ENCODE measurements around the gene CRISP1. TPM values are rescaled to one million over a fixed set of nuclear protein-coding genes. Genes with fewer than 3 reads are reported as not detected.
A peak's percentile ranks its signal among the peaks of the same experiment; 100 is the strongest.

The CRISP1 gene
- total RNA-seq, 6 experiments from 2014 or later: not detected

DNA sequence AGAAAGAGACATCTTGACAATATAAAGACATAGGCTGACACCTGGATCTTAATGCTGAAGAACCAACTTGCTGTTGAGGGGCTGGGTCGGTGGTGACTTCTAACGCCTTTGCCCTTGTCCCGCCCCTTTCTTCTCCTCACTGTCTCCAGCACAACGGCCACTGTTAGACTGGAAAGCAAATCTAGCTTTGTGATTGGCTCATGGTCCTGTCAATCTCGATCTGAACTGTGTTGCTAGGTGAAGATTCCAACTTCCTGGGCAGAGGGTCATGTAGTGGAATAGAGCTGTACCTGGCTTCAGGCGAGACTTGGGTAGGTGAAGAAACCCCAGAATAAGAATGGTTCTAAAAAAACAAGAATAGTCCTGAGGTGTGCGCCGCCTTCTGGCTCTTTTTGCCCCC, 79.2 kb downstream of the CRISP1 start, which contains the start of gene PGK2:
TSS of gene PGK2 (minus strand) at position 110 of the 400 bp plus-strand sequence. CDS start at position 12, 98 bp downstream.
- Histone ChIP-seq H3K27ac (no peak within 1 kb of the TSS), H3K9me3 (no peaks in the 10 kb centered on the region), H3K4me1 (peaks cover 0 to 8% (median 0%) of the 10 kb centered on the region in 4 donors), H3K4me3 (no peak within 1 kb of the TSS), H3K27me3 (no peaks in the 10 kb centered on the region), H3K36me3 (no peaks in the 10 kb centered on the region)
- DNase-seq: no peak
- 88% methylated on average over 8 of the region's 8 CpGs for WGBS (ENCODE audit: insufficient coverage, low coverage, low lambda C conversion rate, missing lambda C conversion rate)
- TF ChIP-seq CTCF (IDR thresholded peaks at IDR 0.05): no peak
- no peak for TF ChIP-seq POLR2A (IDR thresholded peaks at IDR 0.05)
- ATAC-seq: no peak
- intact Hi-C loops (cut with DNase I): no loop called here

GRCh38 chr6:49784272-49784671, 82.1 kb downstream of the CRISP1 start:
- no peaks in the 10 kb centered on the region for H3K27me3 ChIP-seq
- no peak overlapping the region for H3K27ac ChIP-seq
- ATAC-seq (peak; percentile 55 to 72 (median 68)), DNase-seq (no peak)
- TF ChIP-seq CTCF (IDR thresholded peaks at IDR 0.05): no peak
- no peaks in the 10 kb centered on the region for H3K9me3 ChIP-seq
- H3K4me1 ChIP-seq: peaks cover 0 to 8% (median 0%) of the 10 kb centered on the region in 4 donors
- intact Hi-C loops (cut with DNase I): no loop called here
- H3K4me3 ChIP-seq: no peak overlapping the region
- no peaks in the 10 kb centered on the region for H3K36me3 ChIP-seq

Other genes starting within 250 kb of the CRISP1 start
- 1 to 10 TPM in 1 of 6 experiments, under 1 TPM in 3, not detected in 2; 0.18 to 2.7 (median 0.85) TPM for gene RHAG, start 229.7 kb downstream of the CRISP1 start, total RNA-seq
- not detected for gene CRISP2, start 153.0 kb downstream of the CRISP1 start, total RNA-seq
- 1 to 10 TPM in 1 of 6 experiments, under 1 TPM in 4, not detected in 1; 0.21 to 2.3 (median 0.24) TPM for gene CRISP3, start 122.1 kb downstream of the CRISP1 start, total RNA-seq
- not detected for gene PGK2, start 79.2 kb downstream of the CRISP1 start, total RNA-seq
- not detected for gene DEFB114, start 97.6 kb upstream of the CRISP1 start, total RNA-seq
- gene DEFB113, start 103.1 kb upstream of the CRISP1 start, total RNA-seq: not detected
- gene DEFB110, start 155.5 kb upstream of the CRISP1 start, total RNA-seq: not detected
- not detected for gene DEFB112, start 183.4 kb upstream of the CRISP1 start, total RNA-seq